Fibroblast of pulmonary artery (primary cell): ENCODE measurements around the gene STRIT1.
A peak's percentile ranks its signal among the peaks of the same experiment; 100 is the strongest.
"Not testable (repeated sequence)": the region's sequence is repeated elsewhere in the genome, so short reads cannot be mapped to it uniquely, and the experiment has no call there.

ENCODE experiments used
- DNase-seq: peaks from one replicate; pipeline ENCODE4 v3.0.0-alpha.2; 2010; ENCODE audit warnings: low read depth
- H3K4me3 ChIP-seq: replicated peaks from 2 replicates; pipeline ENCODE4 v1.5.1; 2011; ENCODE audit warnings: low read depth, mild to moderate bottlenecking, control low read depth, low read length, moderate library complexity
- TF ChIP-seq, protein P1 (sequence below): IDR thresholded peaks from 2 replicates; pipeline ENCODE4 v1.5.1; 2011; ENCODE audit warnings: mild to moderate bottlenecking, control low read depth, low read length, inconsistent platforms; ENCODE audit errors: missing control alignments

The STRIT1 gene

GRCh38 chr3:155292133-155292532 is 1.4 kb downstream of the STRIT1 start:
- TF ChIP-seq, protein P1, sequence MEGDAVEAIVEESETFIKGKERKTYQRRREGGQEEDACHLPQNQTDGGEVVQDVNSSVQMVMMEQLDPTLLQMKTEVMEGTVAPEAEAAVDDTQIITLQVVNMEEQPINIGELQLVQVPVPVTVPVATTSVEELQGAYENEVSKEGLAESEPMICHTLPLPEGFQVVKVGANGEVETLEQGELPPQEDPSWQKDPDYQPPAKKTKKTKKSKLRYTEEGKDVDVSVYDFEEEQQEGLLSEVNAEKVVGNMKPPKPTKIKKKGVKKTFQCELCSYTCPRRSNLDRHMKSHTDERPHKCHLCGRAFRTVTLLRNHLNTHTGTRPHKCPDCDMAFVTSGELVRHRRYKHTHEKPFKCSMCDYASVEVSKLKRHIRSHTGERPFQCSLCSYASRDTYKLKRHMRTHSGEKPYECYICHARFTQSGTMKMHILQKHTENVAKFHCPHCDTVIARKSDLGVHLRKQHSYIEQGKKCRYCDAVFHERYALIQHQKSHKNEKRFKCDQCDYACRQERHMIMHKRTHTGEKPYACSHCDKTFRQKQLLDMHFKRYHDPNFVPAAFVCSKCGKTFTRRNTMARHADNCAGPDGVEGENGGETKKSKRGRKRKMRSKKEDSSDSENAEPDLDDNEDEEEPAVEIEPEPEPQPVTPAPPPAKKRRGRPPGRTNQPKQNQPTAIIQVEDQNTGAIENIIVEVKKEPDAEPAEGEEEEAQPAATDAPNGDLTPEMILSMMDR = no peak
- no peak overlapping the region for H3K4me3 ChIP-seq
- DNase-seq = peak; percentile 20

GRCh38 chr3:155286736-155287135 is 6.7 kb downstream of the STRIT1 start:
- H3K4me3 ChIP-seq = no peak overlapping the region
- TF ChIP-seq, protein P1 = no peak
- DNase-seq = no peak

GRCh38 chr3:155285936-155286335 is 7.5 kb downstream of the STRIT1 start:
- TF ChIP-seq, protein P1 = no peak
- no peak for DNase-seq
- H3K4me3 ChIP-seq = no peak overlapping the region

DNA sequence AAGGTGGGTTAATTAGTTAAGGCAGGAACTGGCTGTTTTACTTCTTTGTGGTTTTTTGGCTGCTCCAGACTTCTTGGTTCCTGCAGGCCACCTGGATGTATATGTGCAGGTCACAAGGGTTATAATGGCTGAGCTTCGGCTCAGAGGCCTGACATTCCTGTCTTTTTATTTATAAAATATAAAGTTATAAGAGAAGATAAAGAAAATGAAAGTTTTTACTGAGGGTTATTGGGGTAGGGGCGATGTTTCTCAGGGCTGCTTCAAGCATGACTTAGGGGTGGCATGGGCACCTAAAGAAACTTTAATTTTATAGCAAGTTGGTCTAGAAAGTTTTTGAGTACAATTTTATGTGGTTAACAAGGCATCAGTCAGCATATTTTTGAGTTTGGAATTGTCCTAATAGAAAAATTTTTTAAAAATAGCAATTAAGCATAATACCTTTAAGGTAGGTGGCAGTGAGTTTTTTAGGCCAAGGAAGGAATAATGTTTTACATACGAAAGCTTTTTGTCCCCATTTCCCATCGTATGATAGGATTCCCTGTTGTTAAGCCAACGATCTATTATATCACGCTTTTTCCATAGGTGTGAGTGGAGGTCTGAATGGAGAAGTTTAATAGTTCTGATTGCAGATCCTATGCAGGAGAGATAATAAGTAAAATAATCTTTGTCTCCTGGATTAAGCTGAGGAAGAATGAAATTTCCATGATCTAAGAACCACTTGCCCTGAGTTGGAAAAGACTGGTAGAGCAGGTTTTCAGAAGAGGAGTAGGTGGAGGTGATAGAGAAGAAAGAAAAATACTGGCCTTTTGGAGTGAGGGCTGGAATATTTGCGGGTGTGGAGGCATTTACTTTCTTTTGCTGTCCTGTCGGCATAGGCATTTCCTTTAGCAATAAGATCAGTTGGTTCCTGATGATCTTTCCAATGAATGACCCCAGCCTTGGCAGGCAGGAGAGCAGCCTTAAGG is 10.1 kb downstream of the STRIT1 start:
- no peak overlapping the region for H3K4me3 ChIP-seq
- DNase-seq = no peak
- TF ChIP-seq, protein P1 = no peak

DNA sequence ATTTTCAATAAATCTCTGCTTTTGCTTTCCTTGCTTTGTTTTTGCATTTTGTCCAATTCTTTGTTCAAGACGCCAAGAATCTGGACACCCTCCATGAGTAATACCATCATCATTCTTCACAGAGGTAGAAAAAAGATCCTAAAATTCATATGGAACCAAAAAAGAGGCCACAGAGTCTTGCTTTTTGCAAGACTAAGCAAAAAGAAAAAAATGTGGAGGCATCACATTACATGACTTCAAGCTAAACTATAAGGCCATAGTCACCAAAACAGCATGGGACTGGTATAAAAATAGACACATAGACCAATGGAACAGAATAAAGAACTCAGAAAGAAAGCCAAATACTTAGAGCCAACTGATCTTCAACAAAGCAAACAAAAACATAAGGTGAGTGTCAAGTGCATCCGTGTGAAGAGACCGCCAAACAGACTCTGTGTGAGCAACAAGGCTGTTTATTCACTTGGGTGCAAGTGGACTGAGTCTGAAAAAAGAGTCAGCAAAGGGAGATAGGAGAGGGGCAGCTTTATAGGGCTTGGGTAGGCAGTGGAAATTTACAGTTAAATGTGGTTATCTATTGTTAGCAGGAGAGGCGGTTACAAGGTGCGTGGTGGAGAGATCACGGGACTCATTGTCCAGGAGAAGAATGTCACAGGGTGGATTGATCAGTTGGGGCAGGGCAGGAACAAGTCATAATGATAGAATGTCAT is 10.9 kb downstream of the STRIT1 start:
- DNase-seq = peak; percentile 22
- no peak overlapping the region for H3K4me3 ChIP-seq
- TF ChIP-seq, protein P1 = no peak

- DNase-seq = peak; percentile 16
- H3K4me3 ChIP-seq = no peak overlapping the region
- TF ChIP-seq, protein P1 = no peak
Observed at GRCh38 chr3:155281912-155282311, 11.6 kb downstream of the STRIT1 start.

DNA sequence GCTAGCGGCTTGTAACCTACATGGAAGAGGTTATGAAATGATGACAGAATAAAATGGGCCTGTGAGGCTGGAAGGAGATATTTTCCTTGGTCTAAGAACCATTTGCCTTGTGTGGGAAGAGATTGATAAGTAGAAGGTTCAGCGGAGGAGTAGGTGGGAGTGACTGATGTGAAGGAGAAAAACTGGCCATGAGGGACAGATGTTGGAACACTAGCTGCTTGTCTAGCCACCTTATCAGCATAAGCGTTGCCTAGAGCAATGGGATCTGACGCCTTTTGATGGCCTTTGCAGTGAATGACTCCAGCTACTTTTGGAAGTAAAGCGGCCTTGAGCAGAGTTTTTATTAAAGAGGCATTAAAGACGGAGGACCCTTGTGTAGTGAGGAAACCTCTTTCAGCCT is 17.4 kb downstream of the STRIT1 start:
- H3K4me3 ChIP-seq, DNase-seq: not testable (repeated sequence)

- H3K4me3 ChIP-seq, DNase-seq: not testable (repeated sequence)
Observed at GRCh38 chr3:155275159-155275754, 18.2 kb downstream of the STRIT1 start.

DNA sequence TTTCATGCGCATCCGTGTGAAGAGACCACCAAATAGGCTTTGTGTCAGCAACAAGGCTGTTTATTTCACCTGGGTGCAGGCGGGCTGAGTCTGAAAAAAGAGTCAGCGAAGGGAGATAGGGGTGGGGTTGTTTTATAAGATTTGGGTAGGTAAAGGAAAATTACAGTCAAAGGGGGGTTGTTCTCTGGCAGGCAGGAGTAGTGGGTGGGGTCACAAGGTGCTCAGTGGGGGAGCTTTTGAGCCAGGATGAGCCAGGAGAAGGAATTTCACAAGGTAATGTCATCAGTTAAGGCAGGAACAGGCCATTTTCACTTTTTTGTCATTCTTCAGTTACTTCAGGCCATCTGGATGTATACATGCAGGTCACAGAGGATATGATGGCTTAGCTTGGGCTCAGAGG is 19.0 kb downstream of the STRIT1 start:
- not testable (repeated sequence) for DNase-seq, H3K4me3 ChIP-seq
